GM19193 (cell line): Measurements from ENCODE around the gene DHRS13.

Source experiments
- POLR2A ChIP-seq: IDR thresholded peaks from 4 replicates; pipeline ENCODE4 v1.6.1; 2011; ENCODE audit not compliant: insufficient read depth, insufficient read length; ENCODE audit errors: extremely low read depth

Gene DHRS13

DNA sequence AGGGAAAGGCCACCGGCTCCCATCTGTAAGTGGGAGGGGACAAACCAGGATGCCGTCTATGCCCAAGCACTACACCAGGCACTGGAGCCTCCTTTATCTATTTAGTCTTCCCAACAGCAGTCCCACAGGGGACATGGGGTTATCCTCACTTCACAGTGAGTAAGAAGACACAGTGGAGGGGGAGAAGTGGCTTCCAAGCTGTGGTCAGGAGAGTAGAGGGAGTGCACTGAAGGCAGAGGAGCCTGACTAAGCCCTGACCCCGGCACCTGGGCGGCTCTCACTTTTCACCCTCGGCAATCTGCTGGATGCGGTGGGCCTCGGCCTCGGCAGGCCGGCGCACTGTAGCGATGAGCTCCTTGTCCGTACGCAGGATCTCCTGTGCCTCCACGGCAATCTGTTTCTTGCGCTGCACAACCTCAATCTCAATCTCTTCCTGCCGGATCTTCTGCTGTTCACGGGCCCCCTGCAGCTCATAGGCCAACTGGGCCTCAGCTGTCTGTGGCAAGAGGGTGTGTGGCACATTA lies 21.3 kb downstream of the DHRS13 start:
- TF ChIP-seq POLR2A = no peak

DNA sequence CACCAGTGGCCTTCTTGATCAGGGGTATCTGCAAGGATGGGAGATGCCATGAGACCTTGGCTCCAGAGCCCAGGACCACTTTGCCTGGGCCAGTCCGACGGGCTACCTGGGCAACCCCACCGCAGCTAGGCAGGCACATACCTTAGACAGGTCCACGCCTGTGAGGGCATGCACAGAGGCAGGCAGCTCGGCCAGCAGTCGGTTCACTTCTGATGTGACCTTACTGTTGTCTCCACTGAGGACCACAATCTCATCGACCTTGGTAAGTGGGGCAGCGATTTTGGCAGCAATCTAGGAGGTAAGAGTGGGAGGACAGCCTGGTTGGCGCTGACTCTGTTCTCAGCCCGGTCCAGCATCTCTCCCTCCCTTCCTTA lies 22.3 kb downstream of the DHRS13 start:
- no peak for TF ChIP-seq POLR2A

DNA sequence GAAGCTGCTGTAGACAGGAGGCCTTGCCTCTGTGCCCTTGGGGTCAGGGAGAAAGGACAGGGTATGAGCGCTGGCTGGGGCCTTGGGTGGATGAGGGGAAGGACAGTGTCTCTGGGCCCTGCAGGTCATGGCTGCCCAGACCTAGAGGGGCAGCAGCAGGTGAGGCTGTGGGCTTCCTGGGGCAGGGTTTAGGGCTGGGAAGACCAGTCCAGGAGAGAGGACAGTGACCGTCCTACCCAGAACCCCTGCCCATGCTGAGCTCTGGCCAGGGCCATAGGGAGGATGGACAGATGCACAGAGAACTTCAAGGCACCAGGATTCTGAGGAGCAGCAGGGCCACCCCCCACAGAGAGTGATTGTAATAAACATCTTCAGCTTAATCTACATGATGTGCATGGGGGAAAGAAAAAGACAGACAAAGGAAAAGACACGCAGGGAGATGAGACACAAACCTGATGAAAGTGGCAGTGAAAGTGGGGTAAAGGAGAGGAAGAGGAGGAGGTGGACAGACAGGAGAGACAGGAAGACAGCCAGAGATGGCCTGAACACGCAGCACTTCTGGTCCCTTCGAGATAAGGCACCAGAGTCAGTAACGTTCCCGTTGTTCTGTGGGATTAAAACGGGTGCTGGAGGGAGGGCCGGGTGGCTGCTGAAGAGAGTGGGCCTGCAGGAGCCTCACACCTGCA lies 22.9 kb downstream of the DHRS13 start:
- no peak for TF ChIP-seq POLR2A

GRCh38 chr17:28878981-28879380 lies 23.9 kb downstream of the DHRS13 start:
- TF ChIP-seq POLR2A = no peak

- TF ChIP-seq POLR2A = no peak
Observed at GRCh38 chr17:28878158-28878910, 24.5 kb downstream of the DHRS13 start.

DNA sequence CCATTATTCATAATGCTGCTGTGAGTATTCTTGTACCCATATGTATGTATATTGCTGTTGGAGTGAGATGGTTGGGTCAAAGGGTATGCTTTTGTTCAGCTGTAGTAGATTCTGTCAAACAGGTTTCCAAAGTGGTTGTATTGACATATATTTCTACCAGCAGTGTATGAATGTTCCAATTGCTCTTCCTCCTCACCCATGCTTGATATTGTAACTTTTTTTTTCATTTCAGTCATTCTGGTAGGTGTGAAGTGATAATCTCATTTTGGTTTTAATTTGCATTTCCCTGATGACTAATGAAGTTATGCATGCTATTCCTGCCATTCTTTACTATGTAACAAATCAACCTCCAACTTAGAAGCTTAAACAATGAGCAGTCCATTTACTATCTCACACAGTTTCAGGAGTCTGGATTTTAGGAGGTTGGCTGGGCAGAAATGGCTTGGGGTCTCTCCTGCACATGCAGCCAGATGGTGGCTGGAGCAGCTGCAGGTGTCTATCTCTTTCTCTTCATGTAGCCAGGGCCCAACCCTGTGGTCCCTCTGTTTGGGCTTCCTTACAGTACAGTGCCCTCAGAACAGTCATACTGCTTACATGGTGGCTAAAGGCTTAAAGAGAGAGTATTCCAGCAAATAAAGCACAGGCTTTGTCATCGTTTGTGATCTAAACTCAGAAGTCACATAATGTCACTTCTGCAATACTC lies 26.9 kb downstream of the DHRS13 start:
- TF ChIP-seq POLR2A = no peak

GRCh38 chr17:28874750-28875149 lies 28.1 kb downstream of the DHRS13 start:
- no peak for TF ChIP-seq POLR2A

GRCh38 chr17:28873839-28874238 lies 29.0 kb downstream of the DHRS13 start:
- TF ChIP-seq POLR2A = no peak

DNA sequence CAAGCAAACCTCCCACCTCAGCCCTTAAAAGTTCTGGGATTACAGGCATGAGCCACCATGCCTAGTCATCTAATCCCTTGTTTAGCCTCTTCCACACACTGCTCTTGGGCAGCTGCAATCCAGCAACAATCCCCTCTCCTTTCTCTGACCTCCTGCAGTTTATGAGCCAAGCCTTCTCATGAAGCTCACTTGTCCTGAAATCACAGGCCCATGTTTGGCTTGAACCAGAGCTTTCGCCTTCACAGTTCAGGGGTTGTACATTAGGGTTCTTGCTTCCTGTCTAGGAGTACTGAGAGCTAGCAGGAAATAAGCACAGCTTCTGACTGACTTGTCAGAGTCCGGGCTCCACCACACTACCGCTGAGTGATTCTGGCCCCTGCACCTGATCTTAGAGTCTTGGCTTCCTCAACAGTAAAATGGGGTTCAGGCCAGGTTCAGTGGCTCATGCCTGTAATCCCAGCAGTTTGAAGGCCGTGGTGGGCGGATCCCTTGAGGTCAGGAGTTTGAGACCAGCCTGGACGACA lies 31.8 kb downstream of the DHRS13 start:
- TF ChIP-seq POLR2A = no peak

DNA sequence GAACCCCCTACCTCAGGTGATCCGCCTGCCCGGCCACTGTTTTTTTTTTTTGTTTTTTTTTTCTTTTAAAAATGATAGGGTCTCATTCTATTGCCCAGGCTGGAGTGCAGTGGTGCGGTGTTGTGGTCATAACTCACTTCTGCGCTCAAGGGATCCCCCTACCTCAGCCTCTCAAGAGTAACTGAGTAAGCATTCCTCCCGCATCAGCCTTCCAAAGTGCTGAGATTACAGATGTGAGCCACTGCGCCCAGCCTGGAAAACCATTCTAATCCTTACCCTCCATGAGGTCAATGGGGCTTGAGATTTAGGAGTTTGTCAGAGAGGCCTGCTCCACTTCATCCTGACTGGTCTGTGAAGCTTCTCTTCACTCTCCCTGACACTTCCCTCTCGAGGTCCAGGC lies 35.6 kb downstream of the DHRS13 start:
- no peak for TF ChIP-seq POLR2A

GRCh38 chr17:28865946-28866752 lies 36.7 kb downstream of the DHRS13 start:
- TF ChIP-seq POLR2A = no peak

DNA sequence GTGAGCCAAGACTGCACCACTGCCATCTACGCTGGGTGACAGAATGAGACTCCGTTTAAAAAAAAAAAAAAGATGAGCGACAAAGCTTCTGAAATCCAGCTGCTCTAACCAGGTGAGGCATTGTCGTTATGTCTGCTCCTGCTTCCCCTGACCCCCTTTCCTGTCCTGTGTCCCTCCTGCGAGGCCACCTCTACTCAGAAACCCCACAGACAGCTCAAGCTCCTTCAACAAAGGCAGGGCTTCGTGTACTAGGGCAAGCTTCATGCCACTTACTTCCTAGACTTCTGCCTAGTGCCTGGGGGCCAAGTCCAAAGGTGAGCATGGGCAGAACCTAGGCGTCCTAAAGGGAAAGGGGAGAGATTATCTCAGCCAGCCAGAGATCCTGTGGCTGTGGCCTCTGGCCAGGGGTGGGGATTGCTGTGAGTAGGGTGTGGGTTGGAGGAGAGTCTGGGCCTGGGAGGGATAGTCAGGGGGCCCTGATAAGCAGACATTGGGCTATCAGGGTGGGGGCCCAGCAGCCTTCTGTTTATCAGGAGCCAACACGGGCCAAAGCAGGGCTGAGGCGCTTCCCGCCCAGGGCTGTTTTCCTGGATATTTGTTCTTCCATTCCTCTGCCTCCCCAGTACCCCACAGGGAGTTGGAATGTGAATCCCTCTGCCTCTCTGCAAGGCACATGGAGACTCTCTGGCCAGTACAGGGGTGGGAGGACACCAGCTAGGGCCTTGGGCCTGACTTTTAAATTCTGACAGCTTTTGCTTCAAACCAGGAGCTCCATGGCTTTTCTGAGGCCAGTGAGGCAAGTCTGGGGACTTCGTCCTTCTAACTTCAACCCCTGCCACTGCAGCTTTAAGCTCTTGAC lies 37.7 kb downstream of the DHRS13 start:
- no peak for TF ChIP-seq POLR2A

GRCh38 chr17:28863953-28864352 lies 38.9 kb downstream of the DHRS13 start:
- no peak for TF ChIP-seq POLR2A

DNA sequence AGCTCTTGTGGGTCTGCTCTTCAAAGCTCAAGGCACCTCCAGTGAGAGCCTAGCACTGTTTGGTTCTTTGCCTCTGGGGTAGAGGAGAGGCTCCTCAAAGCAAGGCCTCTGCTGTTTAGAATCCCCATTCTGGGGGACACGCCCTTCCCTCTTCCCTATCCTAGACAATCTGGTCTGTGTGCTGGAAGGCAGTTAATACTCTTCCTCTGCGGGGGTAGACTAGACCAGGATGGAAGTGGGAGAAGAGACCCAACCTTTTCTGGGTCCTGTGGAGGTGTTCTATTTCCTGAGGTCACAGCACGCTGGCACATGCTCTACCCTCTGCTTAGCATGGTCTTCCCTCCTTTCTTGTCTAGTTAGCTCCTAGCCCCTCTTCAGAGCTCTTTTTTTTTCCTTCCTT lies 40.3 kb downstream of the DHRS13 start:
- TF ChIP-seq POLR2A = no peak
